ENCODE data around the gene PRCP.
"Not testable (repeated sequence)": the region's sequence is repeated elsewhere in the genome, so short reads cannot be mapped to it uniquely, and the experiment has no call there.

PRCP gene

DNA sequence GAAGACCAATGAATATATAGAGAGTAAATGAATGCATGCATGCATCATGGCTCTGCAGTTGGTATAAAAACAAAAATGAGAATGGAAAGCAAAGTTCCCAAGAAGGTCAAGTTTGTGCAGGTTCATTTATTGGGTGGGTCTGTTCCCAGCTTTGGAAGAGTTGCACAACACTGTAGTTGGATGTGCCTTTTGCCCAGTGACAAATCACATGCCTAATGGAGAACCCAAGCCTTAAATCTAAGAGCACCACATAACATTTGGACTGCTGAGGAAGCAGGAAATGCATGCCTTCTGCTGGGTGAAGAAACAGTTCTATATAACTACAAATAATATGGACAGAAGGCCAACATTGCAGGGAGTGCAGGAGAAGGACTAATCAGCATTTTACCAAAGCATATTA, 30.6 kb downstream of the PRCP start:
- DNase-seq, result no peak

DNA sequence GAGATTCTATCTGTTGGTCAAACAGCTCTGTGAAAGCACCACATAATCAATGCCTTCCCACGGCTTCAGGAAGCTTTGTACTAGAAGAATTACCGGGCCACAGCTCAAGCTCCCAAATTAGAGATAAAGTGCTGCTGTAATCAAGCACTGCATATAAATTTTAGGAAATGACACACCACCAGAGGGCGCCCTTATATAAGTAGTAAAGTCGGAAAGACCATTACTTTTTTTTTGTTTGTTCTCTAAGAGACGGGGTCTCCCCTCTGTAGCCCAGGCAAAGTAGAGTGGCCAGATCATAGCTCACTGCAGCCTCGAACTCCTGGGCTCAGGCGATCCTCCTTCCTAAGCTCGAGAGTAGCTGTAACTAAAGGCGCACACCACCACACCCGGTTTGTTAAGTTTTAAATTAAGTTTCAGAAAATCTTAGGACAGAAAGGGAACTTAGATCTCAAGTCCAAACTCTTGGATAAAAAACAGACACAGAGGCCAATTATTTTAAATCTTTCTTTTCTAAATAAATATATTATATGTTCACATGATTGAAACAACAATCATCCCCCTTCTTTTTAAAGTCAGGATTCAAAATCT, 32.6 kb downstream of the PRCP start:
- DNase-seq, result peak; percentile 94

DNA sequence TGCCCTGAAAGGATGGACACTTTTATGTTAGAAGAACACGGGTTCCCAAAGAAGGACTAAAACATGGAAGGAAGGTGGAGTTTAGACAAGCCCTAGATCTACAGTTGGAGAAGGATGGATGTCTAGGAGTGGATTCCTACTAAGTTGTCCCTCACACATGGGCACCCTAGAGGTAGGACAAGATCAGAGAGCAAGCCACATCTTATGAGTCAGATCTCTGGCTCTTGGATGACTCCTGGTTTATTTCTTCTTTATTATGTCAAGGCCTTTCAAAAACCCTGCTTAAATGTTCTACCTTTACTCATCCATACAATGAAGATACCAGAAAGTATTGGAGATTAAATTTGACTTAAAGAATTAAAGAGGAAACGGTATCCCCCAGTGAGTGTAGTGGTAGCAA, 34.4 kb downstream of the PRCP start:
- DNase-seq, result no peak

DNA sequence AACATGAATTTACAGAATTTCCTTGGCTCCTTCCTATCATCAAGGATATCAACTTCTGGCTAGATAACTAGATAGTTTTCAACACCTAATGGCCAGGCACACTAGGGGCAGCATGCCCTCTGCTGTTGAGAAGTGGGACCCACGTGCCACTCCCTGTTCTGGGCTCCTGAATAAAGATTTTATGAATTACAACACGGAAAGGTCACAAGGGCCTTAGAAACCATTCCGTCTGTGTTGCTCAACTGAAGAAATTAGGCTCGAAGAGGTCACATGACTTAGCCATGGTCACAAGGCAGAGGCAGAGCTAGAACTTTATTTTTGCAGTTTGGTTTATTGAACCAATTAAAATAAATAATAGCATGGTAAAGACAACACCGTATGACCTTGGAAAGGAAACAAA, 36.0 kb downstream of the PRCP start:
- DNase-seq, result peak; percentile 70

DNA sequence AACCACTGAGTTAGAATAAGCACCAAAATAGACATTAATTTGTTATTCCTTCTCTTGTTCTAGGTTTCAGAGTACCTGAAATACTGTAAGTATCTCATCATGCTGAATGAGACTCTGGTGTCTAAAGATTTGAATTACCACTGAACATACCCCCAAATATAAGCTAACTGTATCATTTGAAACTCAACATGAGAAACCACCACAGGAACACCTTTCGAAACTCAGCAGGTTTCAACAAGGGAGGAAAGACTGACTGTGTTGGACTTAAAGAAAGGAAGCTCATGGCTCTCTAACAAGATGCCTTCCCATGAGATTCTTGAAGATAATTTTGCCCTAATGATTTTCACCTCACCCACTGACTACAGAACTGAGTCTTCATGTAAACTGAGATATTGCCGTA, 37.0 kb downstream of the PRCP start:
- no peak for DNase-seq

DNA sequence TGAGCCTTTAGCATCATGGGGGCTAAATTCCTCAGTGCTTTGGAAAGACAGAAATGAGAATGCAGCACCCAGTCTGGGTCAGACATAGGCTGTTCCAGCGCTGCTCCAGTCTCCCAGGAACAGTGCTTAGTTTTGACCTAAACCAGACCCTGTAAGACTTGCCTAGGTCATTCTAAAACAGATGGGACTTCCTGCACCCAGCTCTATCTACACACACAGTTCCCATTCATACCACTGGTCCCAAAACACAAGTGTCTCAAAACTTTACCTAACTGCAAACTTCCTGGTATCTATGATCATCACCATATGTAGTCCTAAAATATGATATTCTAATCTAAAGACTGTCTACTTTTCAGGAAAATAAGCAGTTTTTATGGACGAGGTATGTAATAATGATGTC, 37.9 kb downstream of the PRCP start:
- no peak for DNase-seq

DNA sequence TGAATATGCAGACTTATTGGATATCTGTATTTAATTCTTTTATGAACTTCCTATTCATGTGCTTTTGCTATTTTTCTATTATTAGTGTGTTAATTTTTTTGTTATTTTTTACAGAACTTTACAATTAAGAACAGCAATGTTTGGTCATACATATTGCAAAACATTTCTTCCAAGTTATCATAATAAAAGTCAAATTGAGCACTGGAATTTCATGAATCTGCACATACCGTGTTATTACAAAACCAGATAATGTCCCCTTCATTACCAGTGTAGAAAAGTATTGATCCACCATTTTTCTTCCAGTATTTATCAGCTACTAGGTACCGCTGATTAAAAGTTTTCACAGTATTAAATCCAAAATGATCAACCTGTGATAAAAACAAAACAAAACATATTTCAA, 40.5 kb downstream of the PRCP start:
- DNase-seq, result no peak

DNA sequence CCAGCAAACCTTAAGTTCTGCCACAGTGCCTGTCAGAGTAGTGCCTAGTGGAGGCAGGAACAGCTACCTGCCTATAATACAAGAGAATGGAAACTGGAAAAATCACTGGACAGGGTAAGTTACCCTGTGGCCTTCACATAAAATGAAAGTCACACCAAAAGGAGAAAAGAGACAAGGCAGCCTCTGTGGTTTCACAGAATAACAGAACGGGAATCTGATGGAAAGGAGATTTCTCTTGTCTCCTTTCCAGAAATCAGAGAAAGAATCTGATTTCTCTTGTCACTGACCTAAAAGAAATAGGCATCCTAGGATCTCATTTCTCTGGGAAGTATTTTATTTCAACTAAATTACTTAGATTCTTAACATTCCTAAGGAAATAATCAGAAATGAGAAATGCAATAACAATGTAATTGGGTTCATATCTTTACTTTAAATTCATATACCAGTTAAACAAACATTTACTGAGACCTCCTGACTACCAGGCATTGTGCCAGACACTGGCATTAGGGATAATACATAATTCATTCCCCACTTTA, 41.6 kb downstream of the PRCP start:
- DNase-seq, result peak; percentile 23

DNA sequence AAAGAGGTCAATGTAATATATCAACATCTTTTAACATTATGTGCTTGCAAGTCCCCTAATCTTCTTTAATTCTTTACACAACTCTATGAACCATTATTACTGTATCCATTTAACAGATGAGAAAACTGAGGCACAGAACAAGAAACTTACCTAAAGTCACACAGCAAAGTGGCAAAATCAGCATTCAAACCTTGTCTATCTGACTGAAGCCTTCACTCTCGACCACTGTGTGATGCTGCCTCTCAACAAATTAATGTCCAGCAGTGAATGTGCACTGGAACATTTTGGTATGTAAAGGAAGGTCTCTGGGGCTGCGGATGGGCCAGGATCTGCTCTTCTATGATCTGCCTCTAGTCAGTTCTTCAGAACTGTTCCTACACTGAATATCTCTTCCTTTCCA, 42.1 kb downstream of the PRCP start:
- no peak for DNase-seq

DNA sequence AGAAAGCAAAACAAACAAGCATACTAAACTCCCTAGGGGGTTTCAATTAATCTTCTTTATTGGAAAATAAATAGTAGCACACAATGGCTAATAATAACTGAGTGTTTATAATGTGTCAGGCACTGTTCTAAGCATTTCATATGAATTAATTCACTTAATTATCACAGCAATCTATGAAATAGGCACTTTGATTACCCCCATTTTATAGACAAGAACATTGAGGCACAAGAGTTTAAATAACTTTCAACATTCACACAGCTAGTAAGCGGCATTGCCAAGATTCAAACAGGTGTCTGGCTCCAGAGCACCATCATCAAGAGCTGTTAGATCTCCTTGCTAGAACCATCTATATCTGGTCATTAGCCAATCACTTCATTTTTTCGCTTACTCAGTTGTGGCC, 43.1 kb downstream of the PRCP start:
- DNase-seq, result no peak

DNA sequence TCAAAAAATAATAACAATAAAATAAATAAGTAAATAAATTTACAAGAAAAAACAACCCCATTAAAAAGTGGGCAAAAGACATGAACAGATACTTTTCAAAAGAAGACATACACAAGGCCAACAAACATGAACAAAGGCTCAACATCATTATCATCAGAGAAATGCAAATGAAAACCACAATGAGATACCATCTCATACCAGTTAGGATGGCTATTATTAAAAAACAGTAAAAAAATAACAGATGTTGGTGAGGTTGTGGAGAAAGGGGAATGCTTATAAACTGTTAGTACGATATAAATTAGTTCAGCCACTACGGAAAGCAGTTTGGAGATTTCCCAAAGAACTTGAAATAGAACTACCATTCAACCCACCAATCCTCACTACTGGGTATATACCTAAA, 44.6 kb downstream of the PRCP start:
- DNase-seq, result no peak

DNA sequence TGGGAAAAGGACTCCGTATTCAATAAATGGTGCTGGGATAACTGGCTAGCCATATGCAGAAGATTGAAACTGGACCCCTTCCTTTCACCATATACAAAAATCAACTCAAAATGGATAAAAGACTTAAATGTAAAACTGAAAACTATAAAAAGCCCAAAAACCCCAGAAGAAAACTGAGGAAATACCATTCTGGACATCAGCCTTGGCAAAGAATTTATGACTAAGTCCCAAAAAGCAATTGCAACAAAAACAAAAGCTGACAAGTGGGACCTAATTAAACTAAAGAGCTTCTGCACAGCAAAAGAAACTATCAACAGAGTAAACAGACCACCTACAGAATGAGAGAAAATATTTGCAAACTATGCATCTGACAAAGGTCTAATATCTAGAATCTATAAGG, 45.3 kb downstream of the PRCP start:
- not testable (repeated sequence) for DNase-seq

DNA sequence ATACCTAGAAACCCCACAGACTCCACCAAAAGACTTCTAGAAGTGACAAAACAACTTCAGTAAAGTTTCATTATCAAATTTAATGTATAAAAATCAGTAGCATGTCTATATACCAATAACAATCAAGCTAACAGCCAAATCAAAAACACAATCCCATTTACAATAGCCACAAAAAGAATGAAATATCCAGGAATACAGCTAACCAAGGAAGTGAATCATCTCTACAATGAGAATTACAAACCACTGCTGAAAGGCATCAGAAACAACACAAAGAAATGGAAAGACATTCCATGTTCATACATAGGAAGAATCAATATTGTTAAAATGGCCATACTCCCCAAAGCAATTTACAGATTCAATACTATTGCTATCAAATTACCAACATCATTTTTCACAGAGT, 46.0 kb downstream of the PRCP start:
- no peak for DNase-seq

DNA sequence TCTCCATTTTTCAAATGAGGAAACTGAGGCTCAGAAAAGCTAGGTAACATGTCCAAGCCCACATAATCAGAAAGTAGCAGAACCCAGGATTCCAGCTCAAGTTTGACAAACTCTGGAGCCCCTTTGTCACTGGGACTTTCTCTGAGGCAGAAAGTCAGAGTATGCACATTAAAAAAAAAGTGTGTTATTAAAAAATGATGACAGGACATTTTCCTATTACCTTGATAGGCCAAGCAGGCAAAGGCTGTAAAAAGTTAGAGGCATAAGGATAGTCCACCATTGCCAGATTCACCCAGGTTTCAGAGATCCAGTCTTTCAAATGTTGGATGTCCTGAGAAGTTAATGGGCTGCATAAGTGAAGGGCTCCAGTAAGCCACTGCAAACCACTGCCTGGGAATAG, 51.4 kb downstream of the PRCP start:
- DNase-seq, result no peak

DNA sequence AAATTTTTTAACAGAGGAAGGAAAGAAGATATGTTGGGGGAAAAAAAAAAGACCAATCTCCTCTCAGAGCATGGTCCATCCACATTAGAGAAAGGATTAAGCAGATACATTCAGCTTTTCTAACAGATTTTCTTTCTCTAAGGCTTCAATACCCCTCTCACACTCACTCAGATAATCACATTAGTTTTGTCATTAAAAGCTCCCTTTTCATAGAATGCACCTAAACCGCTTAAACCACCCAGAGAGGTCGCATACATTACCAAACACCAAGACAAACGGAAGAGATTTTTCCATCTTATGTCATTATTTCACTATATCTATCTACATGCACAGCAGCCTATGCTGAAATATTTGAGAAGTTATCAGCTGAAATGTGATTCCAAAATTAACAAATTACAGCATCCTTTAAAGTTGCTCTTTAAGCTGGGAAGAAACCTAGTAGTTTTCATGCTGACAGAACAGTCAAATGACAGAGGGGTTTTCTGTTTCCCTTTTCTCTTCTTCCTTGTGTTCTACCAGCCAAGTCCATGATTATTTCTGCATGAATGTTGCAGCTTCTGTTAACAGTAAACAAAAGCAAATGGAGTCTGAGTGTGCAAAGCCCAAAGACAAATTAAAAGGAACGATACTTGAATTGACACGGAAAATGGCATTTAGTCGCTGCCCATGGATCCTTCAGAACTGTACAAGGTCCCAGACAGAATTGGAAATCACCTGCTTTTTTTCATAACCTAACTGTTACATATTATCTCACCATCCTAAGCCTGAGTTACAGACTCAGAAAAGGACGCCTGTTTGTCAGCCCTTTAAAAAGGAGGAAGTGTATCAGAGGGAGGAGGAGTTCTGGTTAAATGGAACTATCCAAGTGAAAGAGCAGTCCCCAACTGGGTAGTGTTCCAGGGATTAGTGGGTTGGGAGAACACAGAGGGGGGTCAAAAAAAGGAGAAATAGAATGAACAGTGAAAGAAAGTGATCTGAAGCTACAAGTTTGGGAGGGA, 54.6 kb downstream of the PRCP start:
- DNase-seq, result no peak

DNA sequence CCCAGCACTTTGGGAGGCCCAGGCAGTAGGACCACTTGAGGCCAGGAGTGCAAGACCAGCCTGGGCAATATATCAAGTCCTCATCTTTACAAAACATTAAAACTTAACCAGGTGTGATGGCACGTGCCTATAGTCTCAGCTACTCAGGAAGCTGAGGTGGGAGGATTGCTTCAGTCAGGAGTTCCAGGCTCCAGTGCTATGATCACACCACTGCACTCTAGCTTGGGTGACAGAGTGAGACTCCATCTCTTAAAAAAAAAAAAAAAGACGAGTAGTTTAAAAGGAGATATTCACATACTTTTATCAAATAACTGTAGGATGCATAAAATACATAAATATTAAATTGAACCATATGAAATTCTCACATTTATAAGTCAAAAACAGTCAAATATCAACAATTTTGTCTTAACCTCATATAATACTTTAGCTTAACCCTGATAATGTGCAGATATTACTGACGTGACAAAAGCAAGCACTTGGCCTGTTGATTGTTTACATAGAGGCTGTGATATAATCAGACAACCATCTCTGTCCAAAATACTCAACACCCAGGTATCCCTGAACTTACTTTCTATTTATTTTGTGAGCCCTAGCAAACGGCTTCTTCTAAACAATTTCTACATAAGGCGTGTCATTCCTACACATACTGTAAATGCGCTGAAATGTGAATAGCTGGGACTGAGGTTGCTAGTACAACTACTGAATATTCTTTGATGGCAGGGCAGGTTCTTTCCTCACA, 57.0 kb downstream of the PRCP start:
- DNase-seq, result no peak

DNA sequence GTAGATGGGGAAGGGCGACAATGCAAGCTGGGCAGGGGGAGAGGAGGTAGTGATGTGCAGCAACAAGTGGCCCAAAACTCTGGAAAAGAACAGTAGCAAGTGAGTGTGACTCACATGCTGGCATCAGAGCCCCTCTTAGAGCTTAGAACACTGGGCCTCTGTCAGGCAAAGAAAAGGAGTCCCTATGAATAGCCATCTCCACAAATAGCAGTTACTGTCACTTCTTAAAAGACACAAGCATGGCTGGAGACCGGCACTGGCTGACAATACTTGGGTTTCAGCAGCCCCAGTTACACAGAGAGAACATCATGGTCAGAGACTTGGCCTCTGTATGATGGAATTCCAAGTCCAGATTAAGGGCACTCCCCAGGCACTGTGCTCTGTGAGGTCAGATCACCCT, 58.2 kb downstream of the PRCP start:
- DNase-seq, result no peak

DNA sequence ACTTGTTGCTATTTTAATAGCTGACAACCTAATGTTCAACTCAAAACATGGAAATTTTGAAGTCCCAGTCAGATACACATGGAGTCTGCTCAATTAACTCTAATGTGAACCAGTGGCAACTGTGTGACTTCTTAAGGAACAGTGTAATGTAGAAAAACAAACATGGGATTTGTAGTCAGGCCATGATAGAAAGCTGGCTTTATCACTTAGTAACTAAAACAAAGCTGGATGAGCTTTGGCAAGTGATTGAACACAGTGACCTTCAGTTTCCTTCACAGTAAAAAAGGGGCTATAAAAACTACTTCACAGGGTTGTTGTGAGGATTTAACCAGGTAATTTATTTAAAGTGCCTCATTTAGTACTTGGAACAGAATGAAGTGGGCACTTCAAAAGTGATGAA, 62.6 kb downstream of the PRCP start:
- DNase-seq, result no peak

DNA sequence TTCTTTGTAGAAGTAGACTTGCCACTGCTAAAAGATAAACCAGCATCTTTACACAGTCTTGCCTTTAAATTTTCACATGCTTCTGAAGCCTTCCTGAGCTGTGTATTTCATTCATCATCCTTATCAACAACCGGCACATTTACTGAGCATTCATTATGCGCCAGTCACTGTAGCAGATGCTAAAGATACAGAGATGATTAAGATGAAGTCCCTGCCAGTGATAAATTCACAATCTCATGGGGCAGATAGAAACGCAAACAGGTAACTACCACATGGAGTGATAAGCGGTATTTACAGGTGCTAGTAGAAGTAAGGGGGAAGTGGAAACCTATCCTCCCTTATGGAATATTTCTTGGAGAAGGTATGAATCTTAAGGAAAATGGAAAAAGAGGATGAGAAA, 67.2 kb downstream of the PRCP start:
- no peak for DNase-seq

DNA sequence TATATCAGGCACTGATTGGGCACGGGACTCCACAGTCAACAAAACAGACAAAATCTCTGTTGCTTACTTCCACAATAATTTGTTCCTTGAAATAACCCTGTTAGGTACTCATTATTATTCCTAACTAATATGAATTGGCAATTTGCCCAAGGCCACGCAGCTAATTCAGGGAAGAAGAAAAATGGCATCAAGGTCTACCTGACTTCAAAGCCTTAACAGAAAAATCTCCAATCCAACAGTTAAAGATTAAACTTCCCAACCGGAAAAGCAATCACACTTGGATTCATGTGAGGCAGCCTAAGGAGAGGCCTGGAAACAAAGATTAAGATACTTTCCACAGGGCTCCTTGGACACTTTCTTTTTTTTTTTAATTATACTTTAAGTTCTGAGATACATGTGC, 68.9 kb downstream of the PRCP start:
- DNase-seq, result no peak

DNA sequence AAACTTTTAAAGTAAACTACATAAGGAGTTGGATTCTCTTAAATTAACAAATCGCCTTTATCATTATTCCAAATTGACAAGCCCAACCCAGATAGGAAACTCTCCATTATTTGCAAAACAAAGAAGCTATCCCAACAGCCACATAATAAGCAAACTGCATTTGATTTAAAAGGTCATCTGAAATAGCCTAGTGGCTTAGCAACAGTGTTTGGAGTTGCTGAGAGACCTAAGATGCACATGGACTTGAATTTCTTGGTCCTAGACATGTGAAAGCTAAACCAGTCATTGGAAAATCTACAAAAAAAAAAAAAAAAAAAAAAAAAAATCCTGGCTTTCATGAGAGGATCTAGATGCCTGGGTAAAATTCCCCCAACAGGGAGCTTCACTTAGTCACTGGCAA, 69.5 kb downstream of the PRCP start:
- DNase-seq, result no peak

DNA sequence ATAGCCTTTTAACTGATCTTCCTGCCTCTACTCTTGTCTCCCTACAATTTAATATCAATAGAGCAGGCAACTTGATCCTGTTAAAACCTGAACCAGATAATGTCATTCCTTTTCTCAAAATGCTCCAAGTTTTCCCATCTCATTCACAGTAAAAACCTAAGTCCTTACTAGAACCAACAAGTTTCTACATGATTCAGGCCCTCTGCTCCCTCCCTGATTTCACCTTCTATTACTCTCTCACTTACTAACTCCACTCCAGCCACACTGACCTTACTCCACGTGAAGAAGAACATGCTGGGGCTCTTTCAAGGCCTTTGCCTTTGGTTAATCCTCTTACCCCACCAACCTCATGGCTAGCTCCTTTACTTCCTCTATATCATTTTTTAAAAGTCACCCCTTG, 71.1 kb downstream of the PRCP start:
- no peak for DNase-seq

DNA sequence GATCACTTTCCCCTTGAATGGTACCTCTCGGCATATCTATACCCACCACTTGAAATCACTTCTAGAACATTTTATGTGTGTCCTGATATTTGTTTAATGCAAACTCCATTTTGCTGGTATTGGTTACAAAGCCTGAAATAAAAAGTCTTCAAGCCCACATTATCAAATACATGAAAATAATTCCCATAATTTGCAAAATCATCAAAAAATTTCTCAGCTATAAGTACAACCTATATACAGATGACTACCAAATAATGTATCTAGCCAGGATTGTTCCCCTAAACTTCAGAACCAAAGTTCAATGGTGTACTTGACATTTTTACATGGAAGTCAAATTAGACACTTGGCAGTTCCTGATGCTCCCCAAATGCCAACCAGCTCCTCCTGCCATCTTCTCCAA, 71.8 kb downstream of the PRCP start:
- no peak for DNase-seq

DNA sequence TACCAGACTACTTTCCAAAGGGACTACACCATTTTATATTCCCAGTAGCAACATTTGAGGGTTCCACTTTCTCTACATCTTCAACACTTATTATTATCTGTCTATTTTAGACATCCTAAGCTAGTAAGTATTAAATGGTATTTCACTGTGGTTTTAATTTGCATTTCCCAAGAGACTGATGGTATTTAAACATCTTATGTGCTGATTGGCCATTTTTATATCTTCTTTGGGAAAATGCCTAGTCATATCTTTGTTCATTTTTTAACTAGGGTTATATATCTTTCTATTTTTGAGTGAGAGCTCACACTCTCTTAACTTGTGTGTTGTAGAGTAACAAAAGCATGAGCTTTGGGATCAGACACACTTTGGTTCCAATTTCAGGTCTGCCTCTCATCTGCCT, 73.7 kb downstream of the PRCP start:
- DNase-seq, result no peak
